Measurements from ENCODE around the gene STAT3.

Gene STAT3

DNA sequence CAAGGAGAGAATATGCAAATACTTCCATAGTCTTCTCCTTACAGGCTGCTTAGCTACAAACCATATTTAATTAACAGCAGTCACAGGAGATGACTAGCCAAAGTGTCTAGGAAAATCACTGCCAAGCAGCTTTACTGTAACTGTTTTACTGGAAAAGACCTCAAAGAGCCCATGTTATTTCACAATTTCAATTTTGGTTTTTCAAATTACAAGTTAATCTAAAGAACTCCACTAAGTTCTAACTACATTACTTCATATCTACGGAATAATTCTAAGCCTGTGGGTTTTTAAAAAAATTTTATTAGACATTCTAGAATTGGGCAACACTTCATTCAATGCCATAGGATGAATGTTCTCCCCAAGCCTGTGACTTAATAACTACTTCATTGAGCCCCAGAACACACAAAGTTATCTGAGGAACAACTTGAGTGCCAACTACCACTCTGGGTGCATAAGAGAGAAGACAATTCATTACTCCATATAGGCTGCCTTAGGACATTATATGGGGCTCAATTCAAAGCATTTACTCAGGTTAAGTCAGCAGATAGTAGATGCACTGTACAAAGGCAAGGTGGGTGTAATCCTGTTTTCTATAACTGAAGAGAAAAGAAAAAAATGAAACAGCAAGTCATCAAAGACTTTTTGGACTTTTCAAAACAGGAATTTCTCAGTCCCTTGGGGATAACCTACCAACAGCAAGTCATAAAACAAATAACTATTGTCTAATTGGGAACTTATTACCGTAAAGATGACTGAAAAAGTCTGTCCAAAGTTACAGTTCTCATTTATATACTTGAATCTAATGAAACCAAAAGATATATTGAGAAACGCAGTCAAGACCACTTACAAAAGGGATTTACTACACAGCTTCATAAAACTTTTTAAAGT is 33.0 kb downstream of the STAT3 start:
- peak; percentile 48 for DNase-seq (ENCODE audit: low read depth)
- TF ChIP-seq, protein P1, sequence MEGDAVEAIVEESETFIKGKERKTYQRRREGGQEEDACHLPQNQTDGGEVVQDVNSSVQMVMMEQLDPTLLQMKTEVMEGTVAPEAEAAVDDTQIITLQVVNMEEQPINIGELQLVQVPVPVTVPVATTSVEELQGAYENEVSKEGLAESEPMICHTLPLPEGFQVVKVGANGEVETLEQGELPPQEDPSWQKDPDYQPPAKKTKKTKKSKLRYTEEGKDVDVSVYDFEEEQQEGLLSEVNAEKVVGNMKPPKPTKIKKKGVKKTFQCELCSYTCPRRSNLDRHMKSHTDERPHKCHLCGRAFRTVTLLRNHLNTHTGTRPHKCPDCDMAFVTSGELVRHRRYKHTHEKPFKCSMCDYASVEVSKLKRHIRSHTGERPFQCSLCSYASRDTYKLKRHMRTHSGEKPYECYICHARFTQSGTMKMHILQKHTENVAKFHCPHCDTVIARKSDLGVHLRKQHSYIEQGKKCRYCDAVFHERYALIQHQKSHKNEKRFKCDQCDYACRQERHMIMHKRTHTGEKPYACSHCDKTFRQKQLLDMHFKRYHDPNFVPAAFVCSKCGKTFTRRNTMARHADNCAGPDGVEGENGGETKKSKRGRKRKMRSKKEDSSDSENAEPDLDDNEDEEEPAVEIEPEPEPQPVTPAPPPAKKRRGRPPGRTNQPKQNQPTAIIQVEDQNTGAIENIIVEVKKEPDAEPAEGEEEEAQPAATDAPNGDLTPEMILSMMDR (IDR thresholded peaks at IDR 0.05; ENCODE audit: low read depth, low read length), result no peak
- TF ChIP-seq POLR2A (IDR thresholded peaks at IDR 0.05; ENCODE audit: extremely low read depth, insufficient read length) (no peak), MAX (IDR thresholded peaks at IDR 0.05; ENCODE audit: low read depth, low read length) (no peak), MYC (IDR thresholded peaks at IDR 0.05; ENCODE audit: low read depth, low read length) (no peak)
- no peak overlapping the region for H3K4me3 ChIP-seq (ENCODE audit: low read depth, low read length)

DNA sequence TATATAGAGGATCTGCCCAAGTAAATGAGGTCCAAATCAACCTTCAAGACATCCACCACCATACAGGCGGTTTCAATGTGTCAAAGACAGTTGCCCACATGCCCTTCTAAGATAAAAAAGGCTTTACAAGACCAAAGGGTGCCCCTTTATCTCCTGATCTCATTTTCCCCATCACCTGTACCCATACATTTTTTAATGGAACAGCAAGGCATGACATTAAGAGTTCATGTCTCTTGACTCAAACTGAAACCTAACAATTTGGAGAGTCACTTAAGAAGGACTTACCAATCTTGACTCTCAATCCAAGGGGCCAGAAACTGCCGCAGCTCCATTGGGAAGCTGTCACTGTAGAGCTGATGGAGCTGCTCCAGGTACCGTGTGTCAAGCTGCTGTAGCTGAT is 40.1 kb downstream of the STAT3 start:
- no peak for DNase-seq (ENCODE audit: low read depth)
- no peak overlapping the region for H3K4me3 ChIP-seq (ENCODE audit: low read depth, low read length)
- TF ChIP-seq MYC (IDR thresholded peaks at IDR 0.05; ENCODE audit: low read depth, low read length) (no peak), MAX (IDR thresholded peaks at IDR 0.05; ENCODE audit: low read depth, low read length) (no peak), POLR2A (IDR thresholded peaks at IDR 0.05; ENCODE audit: extremely low read depth, insufficient read length) (no peak)
- TF ChIP-seq, protein P1 (IDR thresholded peaks at IDR 0.05; ENCODE audit: low read depth, low read length), result no peak

- no peak overlapping the region for H3K4me3 ChIP-seq (ENCODE audit: low read depth, low read length)
- no peak for DNase-seq (ENCODE audit: low read depth)
- TF ChIP-seq, protein P1 (IDR thresholded peaks at IDR 0.05; ENCODE audit: low read depth, low read length), result no peak
Measured at GRCh38 chr17:42347606-42348005, 40.6 kb downstream of the STAT3 start.

- TF ChIP-seq POLR2A (IDR thresholded peaks at IDR 0.05; ENCODE audit: extremely low read depth, insufficient read length), result no peak
- TF ChIP-seq MAX (IDR thresholded peaks at IDR 0.05; ENCODE audit: low read depth, low read length), result no peak
- TF ChIP-seq, protein P1 (IDR thresholded peaks at IDR 0.05; ENCODE audit: low read depth, low read length), result no peak
- TF ChIP-seq MYC (IDR thresholded peaks at IDR 0.05; ENCODE audit: low read depth, low read length), result no peak
- DNase-seq (ENCODE audit: low read depth), result no peak
- no peak overlapping the region for H3K4me3 ChIP-seq (ENCODE audit: low read depth, low read length)
Measured at GRCh38 chr17:42347198-42347597, 41.0 kb downstream of the STAT3 start.

DNA sequence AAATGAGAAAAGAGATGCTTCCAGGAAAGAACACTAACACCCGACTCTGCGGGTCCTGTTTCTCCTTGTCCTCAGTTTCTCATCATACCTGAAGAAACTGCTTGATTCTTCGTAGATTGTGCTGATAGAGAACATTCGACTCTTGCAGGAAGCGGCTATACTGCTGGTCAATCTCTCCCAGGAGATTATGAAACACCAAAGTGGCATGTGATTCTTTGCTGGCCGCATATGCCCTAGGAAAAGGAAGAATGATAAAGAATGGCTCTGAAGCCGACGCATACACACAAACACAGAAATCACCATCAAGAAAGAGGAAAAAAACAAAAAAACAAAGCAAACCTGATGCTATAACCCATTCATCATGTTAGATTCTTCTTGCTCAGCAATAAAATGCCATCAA is 41.8 kb downstream of the STAT3 start:
- DNase-seq (ENCODE audit: low read depth), result no peak
- no peak overlapping the region for H3K4me3 ChIP-seq (ENCODE audit: low read depth, low read length)
- TF ChIP-seq, protein P1 (IDR thresholded peaks at IDR 0.05; ENCODE audit: low read depth, low read length), result no peak
- no peak for TF ChIP-seq MYC (IDR thresholded peaks at IDR 0.05; ENCODE audit: low read depth, low read length)
- TF ChIP-seq MAX (IDR thresholded peaks at IDR 0.05; ENCODE audit: low read depth, low read length), result no peak
- no peak for TF ChIP-seq POLR2A (IDR thresholded peaks at IDR 0.05; ENCODE audit: extremely low read depth, insufficient read length)
